GM23248 (cell line): ENCODE measurements around the gene TFAP2B.

Experiments
- EZH2 ChIP-seq: fragments of 200-600 bp; sonication (generic); IDR thresholded peaks from 2 replicates; pipeline ENCODE4 v1.6.1; 2018; ENCODE audit warnings: antibody characterized with exemption, mild to moderate bottlenecking; ENCODE audit not compliant: insufficient read depth, poor library complexity, severe bottlenecking
- EZH2phosphoT487 ChIP-seq: fragments of 200-600 bp; sonication (generic); IDR thresholded peaks from 2 replicates; pipeline ENCODE4 v1.6.1; 2018; ENCODE audit warnings: antibody characterized with exemption, moderate library complexity, mild to moderate bottlenecking, low read depth; ENCODE audit not compliant: insufficient read depth

DNA sequence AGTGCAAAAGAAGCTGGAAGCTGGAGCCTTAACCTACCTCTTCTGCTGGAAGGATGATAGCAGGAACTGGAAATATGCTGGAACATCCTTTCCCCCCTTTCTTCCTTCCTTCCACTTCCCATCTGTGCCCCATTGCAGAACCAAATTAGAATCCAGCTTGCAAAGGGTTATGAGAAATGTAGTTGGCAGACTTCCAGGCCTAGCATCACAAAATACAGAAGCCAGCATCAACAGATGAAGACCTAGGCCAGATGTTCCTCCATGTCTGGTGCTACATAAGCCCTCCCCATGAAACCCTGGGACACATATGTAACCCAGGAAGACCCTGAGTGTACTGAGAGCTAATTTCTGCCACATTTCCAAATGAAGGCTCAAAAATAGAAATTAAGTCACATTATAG is 40.0 kb upstream of the TFAP2B start:
- TF ChIP-seq EZH2 (no peak), EZH2phosphoT487 (no peak)
